Vagina (tissue), 2 donors: ENCODE measurements around the gene PCBP4. TPM values are rescaled to one million over a fixed set of nuclear protein-coding genes. Genes with fewer than 3 reads are reported as not detected.

Experiments
- DNase-seq, 2 donors: peaks; one replicate each; pipeline ENCODE4 v3.0.0-alpha.2; 2017; ENCODE audit errors: extremely low spot score in 2 of 2
- H3K27ac ChIP-seq: fragments of 200-600 bp; sonication (generic); one replicate; pipeline ENCODE4 v1.5.1; 2019
- H3K27me3 ChIP-seq: fragments of 200-600 bp; sonication (generic); one replicate; pipeline ENCODE4 v1.5.1; 2019
- H3K36me3 ChIP-seq, 2 donors: fragments of 200-600 bp; sonication (generic); one replicate each; pipeline ENCODE4 v1.5.1; 2017 to 2019
- H3K4me1 ChIP-seq: fragments of 200-600 bp; sonication (generic); one replicate; pipeline ENCODE4 v1.5.1; 2019
- H3K4me3 ChIP-seq, 2 donors: fragments of 200-600 bp; sonication (generic); 1 replicate in 1 of 2; 2 replicates in 1 of 2; pipeline ENCODE4 v1.5.1; 2016 to 2019
- H3K9me3 ChIP-seq: fragments of 200-600 bp; sonication (generic); one replicate; pipeline ENCODE4 v1.5.1; 2019
- POLR2A ChIP-seq, 2 donors: fragments of 450-650 bp; IDR thresholded peaks; one replicate each; pipeline ENCODE4 v1.6.1; 2017; ENCODE audit warnings: antibody characterized with exemption in 2 of 2, mild to moderate bottlenecking in 2 of 2, moderate library complexity in 2 of 2
- POLR2AphosphoS5 ChIP-seq, 2 donors: sonication (generic); formaldehyde crosslinking; IDR thresholded peaks; one replicate each; pipeline ENCODE4 v1.9.0; 2017; ENCODE audit warnings: antibody characterized with exemption in 2 of 2, mild to moderate bottlenecking in 2 of 2, low read depth in 1 of 2; ENCODE audit not compliant: insufficient read depth in 1 of 2
- intact Hi-C: fragments of 100-400 bp; cut with DNase I; formaldehyde crosslinking; loops from one replicate; pipeline ENCODE4 v1.15.1; 2023
- total RNA-seq: library from RNA; depleted of rRNA; stranded (reverse); fragments of >200 nt; gene quantifications from one replicate; pipeline ENCODE4 v1.2.3, GENCODE V29; 2016
- TF ChIP-seq, protein P1 (sequence below), 3 experiments: fragments of 450-650 bp in 2 of 3; fragments of 200-600 bp in 1 of 3; sonication (generic) in 1 of 3; IDR thresholded peaks; one replicate each; pipeline ENCODE4 v1.5.1; 2017 to 2019; ENCODE audit warnings: antibody characterized with exemption in 3 of 3, mild to moderate bottlenecking in 2 of 3, moderate library complexity in 2 of 3

PCBP4 gene
- total RNA-seq, 1 donor from 2014 or later: 36.6 TPM

DNA sequence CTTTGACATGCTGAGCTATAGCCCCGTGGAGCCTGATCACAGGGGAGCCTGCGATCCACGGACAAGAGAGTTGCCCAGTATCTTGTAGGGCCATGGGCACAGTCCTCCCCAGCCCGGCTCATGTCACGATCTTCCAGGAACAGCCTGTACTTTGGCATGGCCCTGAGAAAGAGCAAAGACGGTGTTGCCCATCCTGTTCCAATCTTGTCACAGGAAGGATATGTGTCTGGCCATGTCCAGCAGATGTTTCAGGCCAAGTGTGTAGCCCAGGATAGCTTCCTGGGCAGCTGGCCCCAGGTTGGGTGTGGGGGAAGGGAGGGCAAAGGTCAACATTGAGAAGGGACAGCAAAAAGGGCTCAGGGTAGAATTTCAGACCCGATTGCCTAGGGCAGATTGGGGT lies 45.4 kb upstream of the PCBP4 start:
- Histone ChIP-seq H3K4me1 (no peaks in the 10 kb centered on the region), H3K27me3 (no peaks in the 10 kb centered on the region), H3K36me3 (no peaks in the 10 kb centered on the region), H3K27ac (no peak overlapping the region), H3K4me3 (no peak overlapping the region), H3K9me3 (no peaks in the 10 kb centered on the region)
- TF ChIP-seq, protein P1, sequence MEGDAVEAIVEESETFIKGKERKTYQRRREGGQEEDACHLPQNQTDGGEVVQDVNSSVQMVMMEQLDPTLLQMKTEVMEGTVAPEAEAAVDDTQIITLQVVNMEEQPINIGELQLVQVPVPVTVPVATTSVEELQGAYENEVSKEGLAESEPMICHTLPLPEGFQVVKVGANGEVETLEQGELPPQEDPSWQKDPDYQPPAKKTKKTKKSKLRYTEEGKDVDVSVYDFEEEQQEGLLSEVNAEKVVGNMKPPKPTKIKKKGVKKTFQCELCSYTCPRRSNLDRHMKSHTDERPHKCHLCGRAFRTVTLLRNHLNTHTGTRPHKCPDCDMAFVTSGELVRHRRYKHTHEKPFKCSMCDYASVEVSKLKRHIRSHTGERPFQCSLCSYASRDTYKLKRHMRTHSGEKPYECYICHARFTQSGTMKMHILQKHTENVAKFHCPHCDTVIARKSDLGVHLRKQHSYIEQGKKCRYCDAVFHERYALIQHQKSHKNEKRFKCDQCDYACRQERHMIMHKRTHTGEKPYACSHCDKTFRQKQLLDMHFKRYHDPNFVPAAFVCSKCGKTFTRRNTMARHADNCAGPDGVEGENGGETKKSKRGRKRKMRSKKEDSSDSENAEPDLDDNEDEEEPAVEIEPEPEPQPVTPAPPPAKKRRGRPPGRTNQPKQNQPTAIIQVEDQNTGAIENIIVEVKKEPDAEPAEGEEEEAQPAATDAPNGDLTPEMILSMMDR (IDR thresholded peaks at IDR 0.05): no peak
- TF ChIP-seq POLR2AphosphoS5 (IDR thresholded peaks at IDR 0.05; ENCODE audit: insufficient read depth in 1 of 2, low read depth in 1 of 2) (no peak), POLR2A (IDR thresholded peaks at IDR 0.05) (no peak)
- intact Hi-C loops: no loop called here
- DNase-seq: no peak

DNA sequence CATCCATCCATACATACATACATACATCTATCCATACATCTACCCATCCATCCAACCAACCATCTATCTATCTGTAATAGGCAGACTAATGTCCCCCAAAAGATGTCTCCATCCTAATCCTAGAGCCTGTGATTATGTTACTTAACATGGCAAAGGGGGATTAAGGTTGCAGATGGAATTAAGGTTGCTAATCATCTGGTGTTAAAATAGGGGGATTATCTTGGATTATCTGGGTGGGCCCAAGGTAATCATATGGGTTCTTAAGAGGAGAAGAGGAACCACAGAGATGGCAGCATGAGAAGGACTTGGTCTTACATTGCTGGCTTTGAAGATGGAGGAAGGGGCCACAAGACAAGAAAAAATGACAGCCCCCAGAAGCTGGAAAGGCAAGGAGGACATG lies 43.2 kb upstream of the PCBP4 start:
- no peak overlapping the region for H3K27ac ChIP-seq
- DNase-seq: no peak
- no peak for TF ChIP-seq POLR2A (IDR thresholded peaks at IDR 0.05)
- no peak for TF ChIP-seq POLR2AphosphoS5 (IDR thresholded peaks at IDR 0.05; ENCODE audit: insufficient read depth in 1 of 2, low read depth in 1 of 2)
- TF ChIP-seq, protein P1 (IDR thresholded peaks at IDR 0.05): no peak
- H3K4me3 ChIP-seq: no peak overlapping the region
- no peaks in the 10 kb centered on the region for H3K27me3 ChIP-seq
- H3K4me1 ChIP-seq: peaks cover 10% of the 10 kb centered on the region
- no peaks in the 10 kb centered on the region for H3K36me3 ChIP-seq
- no peaks in the 10 kb centered on the region for H3K9me3 ChIP-seq
- intact Hi-C loops: no loop called here

DNA sequence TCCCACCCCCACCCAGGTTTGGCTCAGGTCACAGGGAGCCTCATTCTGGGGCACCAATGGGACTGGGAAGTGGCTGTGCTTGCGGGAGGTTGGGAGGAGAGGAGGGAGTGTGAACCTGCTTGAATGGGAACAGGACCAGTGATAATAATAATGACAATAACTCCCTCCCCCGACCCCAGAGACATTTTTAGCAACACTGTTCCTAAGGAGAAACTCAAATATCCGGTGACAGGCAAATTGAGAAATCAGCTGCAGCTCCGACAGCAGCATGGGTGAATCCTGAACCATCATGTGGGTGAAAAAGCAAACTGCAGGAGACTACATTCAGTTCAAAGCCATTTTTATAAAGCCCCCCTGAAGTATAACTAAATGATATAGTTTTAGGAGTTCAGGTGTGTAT lies 40.0 kb upstream of the PCBP4 start:
- no peak for DNase-seq
- Histone ChIP-seq H3K4me3 (no peak overlapping the region), H3K36me3 (no peaks in the 10 kb centered on the region), H3K9me3 (no peaks in the 10 kb centered on the region), H3K27ac (no peak overlapping the region), H3K4me1 (peaks cover 25% of the 10 kb centered on the region), H3K27me3 (no peaks in the 10 kb centered on the region)
- TF ChIP-seq POLR2A (IDR thresholded peaks at IDR 0.05) (no peak), POLR2AphosphoS5 (IDR thresholded peaks at IDR 0.05; ENCODE audit: insufficient read depth in 1 of 2, low read depth in 1 of 2) (no peak)
- TF ChIP-seq, protein P1 (IDR thresholded peaks at IDR 0.05): no peak
- intact Hi-C loops: no loop called here

DNA sequence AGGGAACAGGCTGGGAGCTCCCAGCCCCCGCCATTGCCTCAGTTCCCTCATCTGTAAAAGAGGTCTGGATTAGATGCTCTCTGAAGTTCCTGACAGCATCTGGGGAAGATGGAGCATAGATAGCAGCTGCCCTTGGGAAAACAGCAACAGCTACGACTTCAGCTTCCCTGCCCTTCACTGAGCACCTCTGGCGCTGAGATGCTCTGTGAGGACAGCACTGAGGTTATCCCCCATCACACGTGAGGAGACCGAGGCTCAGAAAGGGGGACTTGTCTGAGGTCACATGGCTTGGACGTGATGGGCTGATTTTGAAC lies 39.5 kb upstream of the PCBP4 start:
- Histone ChIP-seq H3K27me3 (no peaks in the 10 kb centered on the region), H3K36me3 (no peaks in the 10 kb centered on the region), H3K9me3 (no peaks in the 10 kb centered on the region), H3K4me1 (peaks cover 27% of the 10 kb centered on the region), H3K4me3 (no peak overlapping the region), H3K27ac (no peak overlapping the region)
- intact Hi-C loops: no loop called here
- TF ChIP-seq, protein P1 (IDR thresholded peaks at IDR 0.05): no peak
- TF ChIP-seq POLR2A (IDR thresholded peaks at IDR 0.05) (no peak), POLR2AphosphoS5 (IDR thresholded peaks at IDR 0.05; ENCODE audit: insufficient read depth in 1 of 2, low read depth in 1 of 2) (no peak)
- DNase-seq: no peak

DNA sequence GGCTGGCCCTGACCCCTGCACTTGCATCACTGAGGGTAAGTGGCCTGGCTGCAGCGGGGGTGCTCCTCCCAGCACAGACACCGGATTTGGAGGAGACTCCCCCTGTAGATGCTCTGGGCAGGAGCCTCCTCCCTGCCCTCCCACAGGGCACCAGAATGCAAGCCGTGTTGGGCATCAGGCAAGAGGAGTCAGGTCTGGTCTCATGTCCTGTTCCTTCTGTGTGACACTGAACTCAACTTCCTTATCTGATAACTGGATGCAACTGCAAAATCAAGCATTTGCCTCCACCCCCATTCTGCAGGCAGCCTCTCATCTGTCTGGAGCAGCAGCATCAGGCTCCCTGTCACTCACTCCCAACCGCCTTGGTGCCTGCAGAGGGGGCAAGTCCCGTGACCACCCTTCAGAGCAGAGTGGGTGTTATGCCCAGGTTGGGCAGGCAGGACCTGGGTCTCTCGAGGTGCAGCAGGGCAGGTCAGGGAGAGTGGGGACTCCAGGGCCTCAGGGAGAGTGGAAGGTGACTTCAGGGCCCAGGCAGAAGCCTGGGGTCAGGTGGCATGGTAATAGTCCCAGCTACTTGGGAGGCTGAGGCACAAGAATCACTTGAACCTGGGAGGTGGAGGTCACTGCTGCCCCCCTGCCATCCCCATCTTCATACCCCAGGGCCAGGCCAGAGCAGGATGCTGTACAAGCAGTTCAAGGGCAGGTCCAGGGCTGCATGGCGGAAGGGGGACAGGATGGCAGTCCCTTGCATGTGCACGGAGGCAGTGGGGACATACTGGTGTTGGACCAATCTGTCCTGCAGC lies 39.0 kb upstream of the PCBP4 start:
- H3K4me1 ChIP-seq: peaks cover 32% of the 10 kb centered on the region
- no peak for DNase-seq
- H3K36me3 ChIP-seq: no peaks in the 10 kb centered on the region
- peak overlapping the region; percentile 4 for H3K27ac ChIP-seq
- no peak for TF ChIP-seq POLR2AphosphoS5 (IDR thresholded peaks at IDR 0.05; ENCODE audit: insufficient read depth in 1 of 2, low read depth in 1 of 2)
- no peak for TF ChIP-seq POLR2A (IDR thresholded peaks at IDR 0.05)
- TF ChIP-seq, protein P1 (IDR thresholded peaks at IDR 0.05): no peak
- intact Hi-C loops: no loop called here
- H3K9me3 ChIP-seq: no peaks in the 10 kb centered on the region
- H3K27me3 ChIP-seq: no peaks in the 10 kb centered on the region
- H3K4me3 ChIP-seq: no peak overlapping the region
